Vagina (tissue), 2 donors: ENCODE results near the gene SH3RF2.

ENCODE experiments used
- CTCF ChIP-seq, 3 experiments: fragments of 450-650 bp in 2 of 3; fragments of 200-600 bp in 1 of 3; sonication (generic) in 1 of 3; IDR thresholded peaks; one replicate each; pipeline ENCODE4 v1.5.1; 2017 to 2019; ENCODE audit warnings: antibody characterized with exemption in 3 of 3, mild to moderate bottlenecking in 2 of 3, moderate library complexity in 2 of 3
- POLR2A ChIP-seq, 2 donors: fragments of 450-650 bp; IDR thresholded peaks; one replicate each; pipeline ENCODE4 v1.6.1; 2017; ENCODE audit warnings: antibody characterized with exemption in 2 of 2, mild to moderate bottlenecking in 2 of 2, moderate library complexity in 2 of 2

GRCh38 chr5:145912019-145912418 lies 24.4 kb upstream of the SH3RF2 start:
- TF ChIP-seq POLR2A (IDR thresholded peaks at IDR 0.05) (no peak), CTCF (IDR thresholded peaks at IDR 0.05) (no peak)
